NB4 (cell line): ENCODE results near the gene CNOT8.

Experiments
- MYC ChIP-seq: IDR thresholded peaks from 2 replicates; pipeline ENCODE4 v1.6.1; 2011; ENCODE audit warnings: low read depth, low read length
- POLR2A ChIP-seq: IDR thresholded peaks from 2 replicates; pipeline ENCODE4 v1.6.1; 2011; ENCODE audit warnings: mild to moderate bottlenecking; ENCODE audit not compliant: insufficient read length; ENCODE audit errors: extremely low read depth
- TF ChIP-seq, protein P1 (sequence below): IDR thresholded peaks from one replicate; pipeline ENCODE4 v1.5.1; 2012; ENCODE audit warnings: low read depth, low read length
- TF ChIP-seq, protein P2 (sequence below): IDR thresholded peaks from 2 replicates; pipeline ENCODE4 v1.6.1; 2011; ENCODE audit warnings: low read depth, low read length

DNA sequence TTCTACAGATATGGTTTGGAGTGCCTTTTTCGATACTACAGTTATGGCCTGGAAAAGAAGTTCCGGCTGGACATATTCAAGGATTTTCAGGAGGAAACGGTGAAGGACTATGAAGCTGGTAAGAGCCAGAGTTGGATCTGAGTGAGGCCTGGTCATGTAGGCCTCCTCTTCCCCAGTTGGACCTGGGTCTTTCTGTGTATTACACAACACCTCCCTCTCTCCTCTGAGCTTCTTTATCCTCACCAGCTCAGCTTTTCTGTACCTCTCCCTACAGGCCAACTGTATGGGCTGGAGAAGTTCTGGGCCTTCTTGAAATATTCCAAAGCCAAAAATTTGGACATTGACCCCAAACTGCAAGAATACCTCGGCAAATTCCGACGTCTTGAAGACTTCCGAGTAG lies 47.2 kb upstream of the CNOT8 start:
- TF ChIP-seq POLR2A = no peak
- TF ChIP-seq, protein P1, sequence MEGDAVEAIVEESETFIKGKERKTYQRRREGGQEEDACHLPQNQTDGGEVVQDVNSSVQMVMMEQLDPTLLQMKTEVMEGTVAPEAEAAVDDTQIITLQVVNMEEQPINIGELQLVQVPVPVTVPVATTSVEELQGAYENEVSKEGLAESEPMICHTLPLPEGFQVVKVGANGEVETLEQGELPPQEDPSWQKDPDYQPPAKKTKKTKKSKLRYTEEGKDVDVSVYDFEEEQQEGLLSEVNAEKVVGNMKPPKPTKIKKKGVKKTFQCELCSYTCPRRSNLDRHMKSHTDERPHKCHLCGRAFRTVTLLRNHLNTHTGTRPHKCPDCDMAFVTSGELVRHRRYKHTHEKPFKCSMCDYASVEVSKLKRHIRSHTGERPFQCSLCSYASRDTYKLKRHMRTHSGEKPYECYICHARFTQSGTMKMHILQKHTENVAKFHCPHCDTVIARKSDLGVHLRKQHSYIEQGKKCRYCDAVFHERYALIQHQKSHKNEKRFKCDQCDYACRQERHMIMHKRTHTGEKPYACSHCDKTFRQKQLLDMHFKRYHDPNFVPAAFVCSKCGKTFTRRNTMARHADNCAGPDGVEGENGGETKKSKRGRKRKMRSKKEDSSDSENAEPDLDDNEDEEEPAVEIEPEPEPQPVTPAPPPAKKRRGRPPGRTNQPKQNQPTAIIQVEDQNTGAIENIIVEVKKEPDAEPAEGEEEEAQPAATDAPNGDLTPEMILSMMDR = no peak
- TF ChIP-seq, protein P2, sequence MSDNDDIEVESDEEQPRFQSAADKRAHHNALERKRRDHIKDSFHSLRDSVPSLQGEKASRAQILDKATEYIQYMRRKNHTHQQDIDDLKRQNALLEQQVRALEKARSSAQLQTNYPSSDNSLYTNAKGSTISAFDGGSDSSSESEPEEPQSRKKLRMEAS = no peak
- TF ChIP-seq MYC = no peak
